Measurements from ENCODE around the gene RAB15.

RAB15 gene

DNA sequence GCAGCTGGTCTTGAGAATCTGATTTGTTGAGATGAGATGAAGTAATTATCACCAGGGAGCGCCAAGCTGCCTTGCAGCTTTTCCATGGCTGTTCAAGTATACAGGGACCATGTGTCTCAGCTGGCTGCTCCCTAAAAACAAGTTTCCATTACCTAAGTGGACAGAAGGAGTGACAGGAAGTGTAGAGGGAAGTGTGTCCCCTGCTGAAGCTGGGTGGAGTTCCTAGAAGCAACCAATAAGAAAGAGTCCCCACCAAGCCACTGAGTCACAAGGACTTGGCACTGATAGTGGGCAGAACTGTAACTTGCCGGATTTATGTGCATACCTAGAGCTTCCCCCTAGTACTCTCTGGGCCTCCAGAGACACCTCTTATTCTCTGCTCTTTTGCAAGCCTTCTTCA lies 28.1 kb downstream of the RAB15 start:
- Histone ChIP-seq H3K9ac (no peak overlapping the region), H3K36me3 (ENCODE audit: control insufficient read depth, insufficient read depth, low read length) (no peaks in the 10 kb centered on the region), H3K4me2 (ENCODE audit: low read length) (no peak overlapping the region), H3K79me2 (peaks cover 9% of the 10 kb centered on the region), H2AFZ (no peak overlapping the region), H3K27ac (no peak overlapping the region), H3K4me1 (peaks cover 7% of the 10 kb centered on the region), H3K4me3 (ENCODE audit: low read depth, low read length) (no peak overlapping the region), H3K27me3 (ENCODE audit: control insufficient read depth, insufficient read depth, low read length) (no peaks in the 10 kb centered on the region), H3K9me3 (ENCODE audit: control insufficient read depth, low read length) (no peaks in the 10 kb centered on the region)
- no peak for TF ChIP-seq CTCF (IDR thresholded peaks at IDR 0.05)

- H3K9ac ChIP-seq: no peak overlapping the region
- H3K27ac ChIP-seq: no peak overlapping the region
- peaks cover 12% of the 10 kb centered on the region for H3K4me1 ChIP-seq
- H3K27me3 ChIP-seq (ENCODE audit: control insufficient read depth, insufficient read depth, low read length): no peaks in the 10 kb centered on the region
- H3K4me3 ChIP-seq (ENCODE audit: low read depth, low read length): no peak overlapping the region
- H3K79me2 ChIP-seq: peaks cover 9% of the 10 kb centered on the region
- no peak for TF ChIP-seq CTCF (IDR thresholded peaks at IDR 0.05)
- H3K4me2 ChIP-seq (ENCODE audit: low read length): no peak overlapping the region
- H3K36me3 ChIP-seq (ENCODE audit: control insufficient read depth, insufficient read depth, low read length): no peaks in the 10 kb centered on the region
- no peaks in the 10 kb centered on the region for H3K9me3 ChIP-seq (ENCODE audit: control insufficient read depth, low read length)
- H2AFZ ChIP-seq: no peak overlapping the region
Measured at GRCh38 chr14:64943556-64943955, 28.6 kb downstream of the RAB15 start.

GRCh38 chr14:64942531-64943111 lies 29.5 kb downstream of the RAB15 start, which contains the start of gene GPX2:
Gene GPX2 (minus strand): TSS chr14:64942745. CDS start chr14:64942726, 19 bp downstream.
- TF ChIP-seq CTCF (IDR thresholded peaks at IDR 0.05): no peak
- no peaks in the 10 kb centered on the region for H3K9me3 ChIP-seq (ENCODE audit: control insufficient read depth, low read length)
- H3K4me1 ChIP-seq: peaks cover 22% of the 10 kb centered on the region
- H3K27me3 ChIP-seq (ENCODE audit: control insufficient read depth, insufficient read depth, low read length): no peaks in the 10 kb centered on the region
- H2AFZ ChIP-seq: no peak within 1 kb of the TSS
- H3K27ac ChIP-seq: no peak within 1 kb of the TSS
- H3K79me2 ChIP-seq: peaks cover 9% of the 10 kb centered on the region
- no peak within 1 kb of the TSS for H3K4me3 ChIP-seq (ENCODE audit: low read depth, low read length)
- no peak within 1 kb of the TSS for H3K9ac ChIP-seq
- H3K4me2 ChIP-seq (ENCODE audit: low read length): no peak within 1 kb of the TSS
- no peaks in the 10 kb centered on the region for H3K36me3 ChIP-seq (ENCODE audit: control insufficient read depth, insufficient read depth, low read length)

DNA sequence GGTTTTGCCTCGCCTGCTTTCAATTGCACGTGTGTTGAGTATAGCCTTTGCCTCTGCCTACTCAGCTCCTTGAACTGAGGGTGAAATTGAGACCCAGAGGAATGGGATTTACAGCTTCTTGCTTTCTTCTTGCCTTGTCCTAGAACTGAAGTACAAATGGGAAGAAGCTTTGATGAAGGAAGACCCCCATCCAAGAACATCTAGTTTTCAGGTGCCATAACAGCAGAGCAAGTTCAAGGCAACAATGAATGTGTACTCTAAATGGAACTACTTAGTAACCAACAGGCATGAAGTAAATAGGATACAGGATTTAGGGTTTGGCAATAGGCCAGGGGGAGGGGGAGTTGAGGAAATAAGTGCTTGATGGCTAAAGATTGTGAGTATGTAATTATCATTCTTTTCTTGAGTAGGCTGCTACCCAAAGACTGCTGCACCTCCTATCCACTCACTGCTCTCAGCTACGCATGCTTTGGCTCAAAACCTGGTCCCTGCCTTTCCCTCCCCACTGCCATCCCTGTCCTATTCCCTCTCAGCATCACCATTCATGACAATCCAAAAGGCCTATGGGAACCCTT lies 31.7 kb downstream of the RAB15 start:
- Histone ChIP-seq H3K4me3 (ENCODE audit: low read depth, low read length) (no peak overlapping the region), H3K79me2 (peaks cover 9% of the 10 kb centered on the region), H3K36me3 (ENCODE audit: control insufficient read depth, insufficient read depth, low read length) (no peaks in the 10 kb centered on the region), H3K4me2 (ENCODE audit: low read length) (no peak overlapping the region), H3K4me1 (peaks cover 42% of the 10 kb centered on the region), H3K27ac (no peak overlapping the region), H2AFZ (no peak overlapping the region), H3K27me3 (ENCODE audit: control insufficient read depth, insufficient read depth, low read length) (no peaks in the 10 kb centered on the region), H3K9ac (no peak overlapping the region), H3K9me3 (ENCODE audit: control insufficient read depth, low read length) (no peaks in the 10 kb centered on the region)
- no peak for TF ChIP-seq CTCF (IDR thresholded peaks at IDR 0.05)

GRCh38 chr14:64939817-64940190 lies 32.3 kb downstream of the RAB15 start:
- Histone ChIP-seq H3K36me3 (ENCODE audit: control insufficient read depth, insufficient read depth, low read length) (no peaks in the 10 kb centered on the region), H3K27ac (no peak overlapping the region), H3K9me3 (ENCODE audit: control insufficient read depth, low read length) (no peaks in the 10 kb centered on the region), H3K27me3 (ENCODE audit: control insufficient read depth, insufficient read depth, low read length) (no peaks in the 10 kb centered on the region), H3K9ac (no peak overlapping the region), H3K79me2 (peaks cover 9% of the 10 kb centered on the region), H3K4me3 (ENCODE audit: low read depth, low read length) (no peak overlapping the region), H3K4me2 (ENCODE audit: low read length) (no peak overlapping the region), H3K4me1 (peaks cover 46% of the 10 kb centered on the region), H2AFZ (no peak overlapping the region)
- TF ChIP-seq CTCF (IDR thresholded peaks at IDR 0.05): no peak

Data from parathyroid adenoma (tissue), 2 donors.